Stomach (tissue), 9 donors: ENCODE data around the gene CYREN. TPM values are rescaled to one million over a fixed set of nuclear protein-coding genes. Genes with fewer than 3 reads are reported as not detected.

ENCODE experiments used
- DNase-seq, 2 donors: peaks; one replicate each; pipeline versions ENCODE4 v3.0.0 to v3.0.0-alpha.2; 2013 to 2019
- H3K27ac ChIP-seq, 5 donors: fragments of 200-600 bp in 4 of 5; sonication (generic) in 4 of 5; one replicate each; pipeline ENCODE4 v1.5.1; 2013 to 2019; ENCODE audit warnings: mild to moderate bottlenecking in 1 of 5, moderate library complexity in 1 of 5
- H3K27me3 ChIP-seq, 3 donors: fragments of 200-600 bp; sonication (generic); one replicate each; pipeline ENCODE4 v1.5.1; 2017 to 2019; ENCODE audit warnings: mixed run types in 1 of 3
- H3K36me3 ChIP-seq, 4 donors: fragments of 200-600 bp; sonication (generic); 1 replicate in 3 of 4; 2 replicates in 1 of 4; pipeline ENCODE4 v1.5.1; 2016 to 2019
- H3K4me1 ChIP-seq, 4 donors: fragments of 200-600 bp; sonication (generic); one replicate each; pipeline ENCODE4 v1.5.1; 2016 to 2019
- H3K4me3 ChIP-seq, 4 donors: fragments of 200-600 bp; sonication (generic) in 3 of 4; one replicate each; pipeline ENCODE4 v1.5.1; 2016 to 2019; ENCODE audit warnings: mild to moderate bottlenecking in 1 of 4
- H3K9me3 ChIP-seq, 4 donors: fragments of 200-600 bp; sonication (generic); one replicate each; pipeline ENCODE4 v1.5.1; 2016 to 2019
- CTCF ChIP-seq, 7 experiments: fragments of 450-650 bp in 4 of 7; fragments of 200-600 bp in 3 of 7; sonication (generic) in 3 of 7; IDR thresholded peaks; one replicate each; pipeline ENCODE4 v1.5.1; 2016 to 2019; ENCODE audit warnings: antibody characterized with exemption in 7 of 7, control low read depth in 2 of 7, mild to moderate bottlenecking in 1 of 7
- EP300 ChIP-seq: sonication (generic); formaldehyde crosslinking; IDR thresholded peaks from one replicate; pipeline ENCODE4 v1.6.1; 2017; ENCODE audit warnings: antibody characterized with exemption
- POLR2A ChIP-seq, 4 donors: fragments of 450-650 bp; IDR thresholded peaks; one replicate each; pipeline ENCODE4 v1.6.1; 2016; ENCODE audit warnings: antibody characterized with exemption in 4 of 4, control low read depth in 2 of 4, mild to moderate bottlenecking in 1 of 4, moderate library complexity in 1 of 4
- POLR2AphosphoS5 ChIP-seq, 3 donors: sonication (generic); formaldehyde crosslinking; IDR thresholded peaks; one replicate each; pipeline ENCODE4 v1.6.1; 2016; ENCODE audit warnings: antibody characterized with exemption in 3 of 3
- WGBS, 5 donors: extraction: QIAGEN DNeasy Blood & Tissue Kit in 3 of 5; methylation state at CpG; one replicate each; pipeline versions ENCODE4 v1.1.5 to v1.1.7; 2013 to 2018; 5-methylcytosine and 5-hydroxymethylcytosine counted together
- intact Hi-C: fragments of 100-400 bp; cut with DNase I; formaldehyde crosslinking; loops from one replicate; pipeline ENCODE4 v1.15.1; 2023; ENCODE audit warnings: low total_unique reads
- polyA plus RNA-seq, 3 donors: library from polyadenylated mRNA; stranded (reverse); fragments of 200-250 nt; gene quantifications; one replicate each; pipeline ENCODE4 v1.2.3, GENCODE V29; 2013
- total RNA-seq, 5 donors: library from RNA; depleted of rRNA; stranded (reverse); fragments of >200 nt; gene quantifications; one replicate each; pipeline versions ENCODE4 v1.1.0 to v1.2.3, GENCODE V29; 2014 to 2016
- donor health status: healthy with polysubstance abuse.
- donor health status: Bipolar disorder and iron deficiency.
- donor health status: healthy.

Gene CYREN
- total and polyA plus RNA-seq, 8 donors = 11.1 to 33.0 (median 30.2) TPM

- intact Hi-C loops = no loop called here
Measured at GRCh38 chr7:135199439-135199838, 28.9 kb upstream of the CYREN start.

GRCh38 chr7:135197906-135198655 is 27.6 kb upstream of the CYREN start:
- 90 to 96% (median 92%) methylated on average over 11 to 15 of the region's 15 CpGs for WGBS, 5 donors
- H3K4me1 ChIP-seq = peaks cover 0 to 23% (median 11%) of the 10 kb centered on the region in 4 donors
- H3K9me3 ChIP-seq = no peaks in the 10 kb centered on the region
- H3K27me3 ChIP-seq = no peaks in the 10 kb centered on the region
- no peak overlapping the region for H3K27ac ChIP-seq
- H3K36me3 ChIP-seq = peaks cover 63 to 100% (median 100%) of the 10 kb centered on the region in 4 donors
- intact Hi-C loops = no loop called here
- TF ChIP-seq EP300 (no peak), POLR2A (IDR thresholded peaks at IDR 0.05) (no peak), POLR2AphosphoS5 (IDR thresholded peaks at IDR 0.05) (no peak), CTCF (IDR thresholded peaks at IDR 0.05) (no peak)
- no peak for DNase-seq
- no peak overlapping the region for H3K4me3 ChIP-seq

More at GRCh38 chr7:135199439-135199838, 28.9 kb upstream of the CYREN start:
- H3K27me3 ChIP-seq = no peaks in the 10 kb centered on the region
- H3K9me3 ChIP-seq = no peaks in the 10 kb centered on the region
- H3K36me3 ChIP-seq = peaks cover 67 to 100% (median 100%) of the 10 kb centered on the region in 4 donors
- H3K4me1 ChIP-seq = peaks cover 0 to 23% (median 12%) of the 10 kb centered on the region in 4 donors
- TF ChIP-seq CTCF (IDR thresholded peaks at IDR 0.05) (no peak), POLR2A (IDR thresholded peaks at IDR 0.05) (no peak), EP300 (no peak), POLR2AphosphoS5 (IDR thresholded peaks at IDR 0.05) (no peak)
- no peak overlapping the region for H3K4me3 ChIP-seq
- no peak for DNase-seq
- WGBS, 5 donors = 89 to 98% (median 94%) methylated on average over 4 of the region's 4 CpGs
- no peak overlapping the region for H3K27ac ChIP-seq

- intact Hi-C loops = no loop called here
- no peak overlapping the region for H3K4me3 ChIP-seq
- H3K9me3 ChIP-seq = no peaks in the 10 kb centered on the region
- peaks cover 0 to 16% (median 8%) of the 10 kb centered on the region in 4 donors for H3K4me1 ChIP-seq
- DNase-seq = peak in 1 of 2 donors; percentile 15
- 89 to 100% (median 92%) methylated on average over 2 of the region's 2 CpGs for WGBS, 5 donors
- TF ChIP-seq EP300 (no peak), POLR2AphosphoS5 (IDR thresholded peaks at IDR 0.05) (no peak), CTCF (IDR thresholded peaks at IDR 0.05) (no peak), POLR2A (IDR thresholded peaks at IDR 0.05) (no peak)
- no peaks in the 10 kb centered on the region for H3K27me3 ChIP-seq
- peaks cover 69 to 100% (median 100%) of the 10 kb centered on the region in 4 donors for H3K36me3 ChIP-seq
- H3K27ac ChIP-seq = no peak overlapping the region
Measured at GRCh38 chr7:135197343-135197742, 26.8 kb upstream of the CYREN start.

GRCh38 chr7:135195968-135196629 is 25.6 kb upstream of the CYREN start:
- H3K27me3 ChIP-seq = no peaks in the 10 kb centered on the region
- H3K36me3 ChIP-seq = peaks cover 61 to 100% (median 100%) of the 10 kb centered on the region in 4 donors
- TF ChIP-seq POLR2AphosphoS5 (IDR thresholded peaks at IDR 0.05) (no peak), CTCF (IDR thresholded peaks at IDR 0.05) (no peak), EP300 (no peak), POLR2A (IDR thresholded peaks at IDR 0.05) (no peak)
- intact Hi-C loops = no loop called here
- DNase-seq = peak in 1 of 2 donors; percentile 22
- no peak overlapping the region for H3K27ac ChIP-seq
- peaks cover 0 to 10% (median 5%) of the 10 kb centered on the region in 4 donors for H3K4me1 ChIP-seq
- 88 to 95% (median 92%) methylated on average over 12 to 14 of the region's 14 CpGs for WGBS, 5 donors
- no peak overlapping the region for H3K4me3 ChIP-seq
- H3K9me3 ChIP-seq = no peaks in the 10 kb centered on the region
